Esophagus muscularis mucosa (tissue), 4 donors: ENCODE measurements around the gene PHF2. TPM values are rescaled to one million over a fixed set of nuclear protein-coding genes. Genes with fewer than 3 reads are reported as not detected.

Source experiments
- DNase-seq: peaks from one replicate; pipeline ENCODE4 v3.0.0-alpha.2; 2017; ENCODE audit errors: extremely low spot score
- H3K27ac ChIP-seq, 4 donors: fragments of 200-600 bp; sonication (generic); replicated peaks in 1 of 4; 1 replicate in 3 of 4; 2 replicates in 1 of 4; pipeline ENCODE4 v1.5.1; 2016 to 2019; ENCODE audit warnings: mild to moderate bottlenecking in 1 of 4
- H3K27me3 ChIP-seq, 4 donors: fragments of 200-600 bp; sonication (generic); one replicate each; pipeline versions ENCODE4 v1.5.1 to v1.6.0; 2016 to 2019
- H3K36me3 ChIP-seq, 4 donors: fragments of 200-600 bp; sonication (generic); one replicate each; pipeline ENCODE4 v1.5.1; 2016 to 2019
- H3K4me1 ChIP-seq, 4 donors: fragments of 200-600 bp; sonication (generic); one replicate each; pipeline ENCODE4 v1.5.1; 2016 to 2019
- H3K4me3 ChIP-seq, 4 donors: fragments of 200-600 bp; sonication (generic); 1 replicate in 2 of 4; 2 replicates in 2 of 4; pipeline ENCODE4 v1.5.1; 2016 to 2019; ENCODE audit warnings: mild to moderate bottlenecking in 4 of 4, moderate library complexity in 1 of 4
- H3K9me3 ChIP-seq, 4 donors: fragments of 200-600 bp; sonication (generic); 1 replicate in 3 of 4; 2 replicates in 1 of 4; pipeline ENCODE4 v1.5.1; 2016 to 2019
- CTCF ChIP-seq, 3 experiments: fragments of 200-600 bp in 2 of 3; fragments of 450-650 bp in 1 of 3; sonication (generic) in 2 of 3; IDR thresholded peaks; one replicate each; pipeline ENCODE4 v1.5.1; 2017 to 2019; ENCODE audit warnings: antibody characterized with exemption in 3 of 3, mild to moderate bottlenecking in 2 of 3, moderate library complexity in 1 of 3
- EP300 ChIP-seq: sonication (generic); formaldehyde crosslinking; IDR thresholded peaks from one replicate; pipeline ENCODE4 v1.6.1; 2017; ENCODE audit warnings: antibody characterized with exemption
- POLR2A ChIP-seq: fragments of 450-650 bp; IDR thresholded peaks from one replicate; pipeline ENCODE4 v1.6.1; 2017; ENCODE audit warnings: antibody characterized with exemption, moderate library complexity, mild to moderate bottlenecking, low read depth
- POLR2AphosphoS5 ChIP-seq, 2 donors: sonication (generic); formaldehyde crosslinking; IDR thresholded peaks; one replicate each; pipeline ENCODE4 v1.6.1; 2017; ENCODE audit warnings: antibody characterized with exemption in 2 of 2
- WGBS: methylation state at CpG from one replicate; pipeline ENCODE4 v1.1.5; 2018; 5-methylcytosine and 5-hydroxymethylcytosine counted together
- intact Hi-C: fragments of 100-400 bp; cut with DNase I; formaldehyde crosslinking; loops from one replicate; pipeline ENCODE4 v1.15.1; 2023
- total RNA-seq, 4 donors: library from RNA; depleted of rRNA; stranded (reverse); fragments of >200 nt; gene quantifications; one replicate each; pipeline versions ENCODE4 v1.1.0 to v1.2.1, GENCODE V29; 2016

The PHF2 gene
- total RNA-seq, 4 donors from 2014 or later: 35.7 to 53.5 (median 43.2) TPM

GRCh38 chr9:93582550-93582949 is 6.2 kb downstream of the PHF2 start:
- no peak for DNase-seq
- intact Hi-C loops: no loop called here
- Histone ChIP-seq H3K27ac (peak overlapping the region in 1 of 4 donors; percentile 92), H3K36me3 (no peaks in the 10 kb centered on the region), H3K4me3 (no peak overlapping the region), H3K27me3 (no peaks in the 10 kb centered on the region), H3K4me1 (peaks cover 69 to 84% (median 75%) of the 10 kb centered on the region in 4 donors), H3K9me3 (no peaks in the 10 kb centered on the region)
- WGBS: 77% methylated on average over 3 of the region's 3 CpGs
- TF ChIP-seq POLR2A: no peak
- no peak for TF ChIP-seq POLR2AphosphoS5 (IDR thresholded peaks at IDR 0.05)
- TF ChIP-seq CTCF (IDR thresholded peaks at IDR 0.05): no peak
- no peak for TF ChIP-seq EP300

- peaks cover 68 to 84% (median 71%) of the 10 kb centered on the region in 4 donors for H3K4me1 ChIP-seq
- H3K27ac ChIP-seq: no peak overlapping the region
- no peak for DNase-seq
- no peaks in the 10 kb centered on the region for H3K36me3 ChIP-seq
- no peaks in the 10 kb centered on the region for H3K27me3 ChIP-seq
- 93% methylated on average over 4 of the region's 4 CpGs for WGBS
- no peaks in the 10 kb centered on the region for H3K9me3 ChIP-seq
- no peak overlapping the region for H3K4me3 ChIP-seq
- intact Hi-C loops: no loop called here
- TF ChIP-seq POLR2AphosphoS5 (IDR thresholded peaks at IDR 0.05): no peak
- TF ChIP-seq POLR2A: no peak
- no peak for TF ChIP-seq EP300
- no peak for TF ChIP-seq CTCF (IDR thresholded peaks at IDR 0.05)
These were observed 8.9 kb downstream of the PHF2 start for GRCh38 chr9:93585259-93585658.

DNA sequence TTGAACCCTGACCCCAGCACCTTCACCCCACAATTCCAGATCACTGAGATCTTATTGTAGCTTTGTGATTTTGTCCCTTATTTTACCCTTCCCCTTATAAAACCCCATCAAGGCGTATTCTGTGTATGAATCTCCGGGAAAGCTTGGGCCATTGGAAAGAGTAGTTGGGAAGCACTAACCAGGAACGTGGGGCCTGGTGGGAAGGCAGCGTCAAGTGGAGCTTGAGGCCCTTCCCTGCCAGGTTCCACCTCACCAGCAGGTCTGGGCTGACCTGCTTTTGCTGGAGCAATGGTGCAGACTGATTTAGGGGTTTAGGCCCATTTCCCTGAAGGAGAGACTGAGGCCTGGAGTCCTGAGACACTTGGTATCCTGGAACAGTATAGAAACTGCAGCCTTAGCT is 9.3 kb downstream of the PHF2 start:
- TF ChIP-seq POLR2A (no peak), CTCF (IDR thresholded peaks at IDR 0.05) (no peak), POLR2AphosphoS5 (IDR thresholded peaks at IDR 0.05) (no peak), EP300 (no peak)
- intact Hi-C loops: no loop called here
- H3K4me1 ChIP-seq: peaks cover 64 to 84% (median 71%) of the 10 kb centered on the region in 4 donors
- DNase-seq: no peak
- no peaks in the 10 kb centered on the region for H3K9me3 ChIP-seq
- 95% methylated on average over 4 of the region's 4 CpGs for WGBS
- H3K4me3 ChIP-seq: no peak overlapping the region
- no peak overlapping the region for H3K27ac ChIP-seq
- H3K27me3 ChIP-seq: no peaks in the 10 kb centered on the region
- no peaks in the 10 kb centered on the region for H3K36me3 ChIP-seq

GRCh38 chr9:93586290-93587057 is 10.1 kb downstream of the PHF2 start:
- peak; percentile 60 for DNase-seq
- H3K9me3 ChIP-seq: no peaks in the 10 kb centered on the region
- TF ChIP-seq POLR2A (no peak), CTCF (IDR thresholded peaks at IDR 0.05) (no peak), POLR2AphosphoS5 (IDR thresholded peaks at IDR 0.05) (no peak), EP300 (no peak)
- no peak overlapping the region for H3K4me3 ChIP-seq
- H3K36me3 ChIP-seq: no peaks in the 10 kb centered on the region
- 94% methylated on average over 6 of the region's 13 CpGs for WGBS
- H3K27me3 ChIP-seq: no peaks in the 10 kb centered on the region
- H3K4me1 ChIP-seq: peaks cover 64 to 84% (median 71%) of the 10 kb centered on the region in 4 donors
- no peak overlapping the region for H3K27ac ChIP-seq
- intact Hi-C loops: no loop called here
